Epithelial cell of proximal tubule (primary cell): ENCODE measurements around the gene SNRPE. TPM values are rescaled to one million over a fixed set of nuclear protein-coding genes. Genes with fewer than 3 reads are reported as not detected.

Experiments used
- DNase-seq: peaks from one replicate; pipeline ENCODE4 v3.0.0-alpha.2; 2011; ENCODE audit warnings: low read depth
- H3K4me3 ChIP-seq: 2 replicates; pipeline ENCODE4 v1.5.1; 2011; ENCODE audit warnings: low read depth, mild to moderate bottlenecking, low read length
- total RNA-seq: library from RNA; depleted of rRNA; stranded (reverse); fragments of >200 nt; gene quantifications from 2 replicates; pipeline ENCODE4 v1.2.3, GENCODE V29; 2015
- TF ChIP-seq, protein P1 (sequence below): conservative IDR thresholded peaks from 2 replicates; pipeline ENCODE4 v1.5.1; 2012; ENCODE audit warnings: low read depth, mild to moderate bottlenecking, low read length

SNRPE gene
- total RNA-seq, 1 donor from 2014 or later, result 167 TPM

DNA sequence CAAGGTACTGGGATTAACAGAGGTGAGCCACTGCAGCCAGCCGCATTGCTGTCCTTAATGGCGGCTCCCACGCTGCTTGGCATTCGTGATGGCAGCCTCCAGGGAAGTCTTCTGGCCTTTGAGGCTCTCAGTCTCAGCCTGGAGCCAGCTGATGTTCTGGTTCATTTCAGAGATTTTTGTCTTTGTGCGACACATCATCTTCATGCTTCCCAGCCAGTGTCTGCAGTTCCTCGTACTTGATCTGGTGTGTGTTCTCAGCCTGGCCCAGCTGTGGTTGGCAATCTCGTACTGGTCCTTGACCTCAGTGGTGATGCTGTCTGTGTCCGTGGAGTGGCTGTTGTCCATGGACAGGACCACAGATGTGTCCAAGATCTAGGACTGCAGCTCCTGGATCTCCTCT, 11.7 kb downstream of the SNRPE start:
- no peak overlapping the region for H3K4me3 ChIP-seq
- TF ChIP-seq, protein P1, sequence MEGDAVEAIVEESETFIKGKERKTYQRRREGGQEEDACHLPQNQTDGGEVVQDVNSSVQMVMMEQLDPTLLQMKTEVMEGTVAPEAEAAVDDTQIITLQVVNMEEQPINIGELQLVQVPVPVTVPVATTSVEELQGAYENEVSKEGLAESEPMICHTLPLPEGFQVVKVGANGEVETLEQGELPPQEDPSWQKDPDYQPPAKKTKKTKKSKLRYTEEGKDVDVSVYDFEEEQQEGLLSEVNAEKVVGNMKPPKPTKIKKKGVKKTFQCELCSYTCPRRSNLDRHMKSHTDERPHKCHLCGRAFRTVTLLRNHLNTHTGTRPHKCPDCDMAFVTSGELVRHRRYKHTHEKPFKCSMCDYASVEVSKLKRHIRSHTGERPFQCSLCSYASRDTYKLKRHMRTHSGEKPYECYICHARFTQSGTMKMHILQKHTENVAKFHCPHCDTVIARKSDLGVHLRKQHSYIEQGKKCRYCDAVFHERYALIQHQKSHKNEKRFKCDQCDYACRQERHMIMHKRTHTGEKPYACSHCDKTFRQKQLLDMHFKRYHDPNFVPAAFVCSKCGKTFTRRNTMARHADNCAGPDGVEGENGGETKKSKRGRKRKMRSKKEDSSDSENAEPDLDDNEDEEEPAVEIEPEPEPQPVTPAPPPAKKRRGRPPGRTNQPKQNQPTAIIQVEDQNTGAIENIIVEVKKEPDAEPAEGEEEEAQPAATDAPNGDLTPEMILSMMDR, result no peak
- no peak for DNase-seq

DNA sequence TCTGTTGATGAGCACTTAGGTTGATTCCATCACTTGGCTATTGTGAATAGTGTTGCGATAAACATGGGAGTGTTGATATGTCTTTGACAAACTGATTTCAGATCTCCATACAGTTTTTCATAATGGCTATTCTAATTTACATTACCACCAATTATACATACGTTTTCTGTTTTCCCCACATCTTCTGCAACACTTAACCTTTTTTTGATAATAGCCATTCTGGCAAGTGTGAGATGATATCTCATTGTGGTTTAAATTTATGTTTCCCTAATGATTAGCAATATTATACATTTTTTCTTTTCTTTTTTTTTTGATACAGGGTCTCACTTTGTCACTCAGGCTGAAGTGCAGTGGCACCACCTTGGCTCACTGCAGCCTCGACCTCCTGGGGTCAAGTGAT, 17.0 kb downstream of the SNRPE start:
- H3K4me3 ChIP-seq, result no peak overlapping the region
- TF ChIP-seq, protein P1, result no peak
- DNase-seq, result no peak

DNA sequence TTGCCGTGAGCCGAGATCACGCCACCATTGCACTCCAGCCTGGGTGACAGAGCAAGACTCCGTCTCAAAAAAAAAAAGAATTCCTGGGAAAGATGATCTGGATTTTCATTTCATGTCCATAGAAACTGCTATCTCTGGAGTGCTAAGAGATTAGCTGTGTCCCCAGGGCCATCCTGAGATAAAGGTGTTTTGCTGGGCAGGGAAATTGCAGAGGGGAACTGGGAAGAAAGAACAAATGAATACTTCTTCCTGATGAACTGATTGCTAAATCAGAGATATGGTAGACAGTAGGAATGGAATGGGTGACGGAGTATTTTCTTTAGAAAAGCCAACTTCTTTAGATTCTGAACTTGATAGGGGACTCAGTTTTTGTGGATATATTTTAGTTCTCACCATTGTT, 19.2 kb downstream of the SNRPE start:
- TF ChIP-seq, protein P1, result no peak
- no peak overlapping the region for H3K4me3 ChIP-seq
- no peak for DNase-seq

DNA sequence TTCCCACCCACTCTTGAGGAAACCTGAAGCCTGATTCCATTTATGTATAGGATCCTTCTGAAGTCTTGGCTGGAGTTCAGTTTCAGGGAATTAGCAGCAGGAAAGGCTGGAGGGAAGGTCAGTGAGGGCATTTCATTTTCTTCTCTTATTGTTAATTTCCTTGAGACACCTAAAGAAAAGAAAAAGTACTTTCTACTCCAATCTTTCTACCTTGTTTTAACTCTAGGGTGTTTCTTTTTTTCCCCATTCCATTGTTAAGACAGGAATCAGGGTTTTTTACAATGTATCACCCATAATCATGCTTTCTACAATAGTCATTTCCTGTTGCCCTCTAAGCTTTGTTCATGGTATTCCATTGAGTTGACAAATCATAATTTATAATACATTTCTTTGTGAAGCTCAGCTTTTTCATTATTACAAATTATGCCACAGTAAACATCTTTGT, 27.4 kb downstream of the SNRPE start:
- no peak overlapping the region for H3K4me3 ChIP-seq
- TF ChIP-seq, protein P1, result no peak
- no peak for DNase-seq

DNA sequence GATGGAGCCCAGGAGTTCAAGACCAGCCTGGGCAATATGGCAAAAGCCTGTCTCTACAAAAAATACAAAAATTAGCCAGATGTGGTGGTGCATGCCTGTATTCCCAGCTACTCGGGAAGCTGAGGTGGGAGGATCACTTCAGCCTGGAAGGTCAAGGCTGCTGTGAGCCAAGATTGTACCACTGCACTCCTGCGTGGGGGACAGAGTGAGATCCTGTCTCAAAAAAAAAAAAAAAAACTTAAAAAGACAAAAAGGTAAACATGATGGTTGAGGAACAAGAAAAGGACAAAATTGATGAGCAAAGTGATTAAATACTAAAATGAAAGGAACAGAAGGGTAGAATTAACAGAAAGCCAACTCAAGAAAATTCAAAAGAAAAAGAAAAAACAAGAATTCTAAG, 30.6 kb downstream of the SNRPE start:
- TF ChIP-seq, protein P1, result no peak
- no peak overlapping the region for H3K4me3 ChIP-seq
- no peak for DNase-seq

DNA sequence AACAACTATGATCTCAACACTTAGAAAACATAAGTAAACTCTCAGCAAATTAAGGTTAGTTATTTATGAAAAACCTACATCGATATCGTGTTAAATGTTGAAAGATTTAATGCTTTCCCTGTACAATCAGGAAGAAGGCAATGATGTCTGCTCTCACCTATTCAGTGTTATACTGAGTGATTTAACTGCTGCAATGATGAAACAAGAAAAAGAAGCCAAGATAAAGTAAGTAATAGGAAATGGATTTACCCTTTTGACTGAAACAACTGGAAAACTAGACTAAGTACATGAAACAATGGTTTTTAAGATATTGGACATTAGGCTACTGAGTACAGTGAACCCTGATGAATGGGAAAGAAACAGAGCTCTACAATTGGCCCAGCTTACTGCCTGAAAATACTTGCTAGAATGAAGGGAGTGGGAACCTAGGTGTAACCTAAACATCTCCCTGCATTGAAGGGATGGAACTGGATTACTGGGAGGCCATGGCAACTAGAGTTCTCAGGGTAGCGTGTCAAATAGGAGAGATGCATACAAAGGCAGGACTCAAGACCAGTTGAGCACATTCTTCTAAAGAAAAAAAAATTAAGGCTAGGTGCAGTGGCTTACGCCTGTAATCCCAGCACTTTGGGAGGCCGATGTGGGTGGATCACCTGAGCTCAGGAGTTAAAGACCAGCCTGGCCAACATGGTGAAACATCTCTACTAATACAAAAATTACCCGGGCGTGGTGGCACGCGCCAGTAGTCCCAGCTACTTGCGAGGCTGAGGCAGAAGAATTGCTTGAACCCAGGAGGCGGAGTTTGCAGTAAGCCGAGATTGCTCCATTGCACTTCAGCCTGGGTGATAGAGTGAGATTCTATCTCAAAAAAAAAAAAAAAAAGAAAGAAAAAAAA, 37.3 kb downstream of the SNRPE start:
- DNase-seq, result no peak
- H3K4me3 ChIP-seq, result no peak overlapping the region
- TF ChIP-seq, protein P1, result no peak

DNA sequence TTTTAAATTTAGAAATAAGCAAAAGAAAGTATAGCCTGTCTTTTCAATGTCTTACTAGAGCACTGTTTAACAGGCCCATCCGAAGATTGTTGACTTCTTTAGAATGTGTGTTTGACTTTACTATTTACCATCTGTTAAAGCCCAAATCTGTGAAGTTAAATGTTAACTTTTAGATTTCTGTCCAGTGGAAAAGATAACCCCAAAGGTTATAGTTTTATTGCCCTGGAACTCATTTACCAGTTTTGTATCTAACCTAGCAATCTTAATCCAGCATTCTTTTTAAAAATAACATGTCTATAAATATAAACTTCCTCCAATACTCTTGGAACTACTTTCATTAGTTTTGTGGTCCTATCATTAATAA, 37.9 kb downstream of the SNRPE start:
- no peak overlapping the region for H3K4me3 ChIP-seq
- TF ChIP-seq, protein P1, result no peak
- no peak for DNase-seq
